ENCODE data around the gene FEZ2.

The FEZ2 gene

GRCh38 chr2:36567711-36568408 lies 30.1 kb downstream of the FEZ2 start:
- Histone ChIP-seq H3K27me3 (ENCODE audit: control insufficient read depth, insufficient read depth, low read length) (no peaks in the 10 kb centered on the region), H3K9ac (no peak overlapping the region), H2AFZ (no peak overlapping the region), H3K9me3 (ENCODE audit: control insufficient read depth, low read length) (no peaks in the 10 kb centered on the region), H3K4me3 (ENCODE audit: low read depth, low read length) (no peak overlapping the region), H3K36me3 (ENCODE audit: control insufficient read depth, insufficient read depth, low read length) (no peaks in the 10 kb centered on the region), H3K4me2 (ENCODE audit: low read length) (no peak overlapping the region), H3K27ac (no peak overlapping the region), H3K4me1 (no peaks in the 10 kb centered on the region), H3K79me2 (no peaks in the 10 kb centered on the region)
- TF ChIP-seq CTCF (IDR thresholded peaks at IDR 0.05) = no peak

- H3K27me3 ChIP-seq (ENCODE audit: control insufficient read depth, insufficient read depth, low read length) = no peaks in the 10 kb centered on the region
- TF ChIP-seq CTCF (IDR thresholded peaks at IDR 0.05) = no peak
- H3K36me3 ChIP-seq (ENCODE audit: control insufficient read depth, insufficient read depth, low read length) = no peaks in the 10 kb centered on the region
- no peaks in the 10 kb centered on the region for H3K4me1 ChIP-seq
- H3K9ac ChIP-seq = no peak overlapping the region
- no peak overlapping the region for H2AFZ ChIP-seq
- H3K27ac ChIP-seq = no peak overlapping the region
- H3K4me2 ChIP-seq (ENCODE audit: low read length) = no peak overlapping the region
- no peaks in the 10 kb centered on the region for H3K79me2 ChIP-seq
- no peaks in the 10 kb centered on the region for H3K9me3 ChIP-seq (ENCODE audit: control insufficient read depth, low read length)
- H3K4me3 ChIP-seq (ENCODE audit: low read depth, low read length) = no peak overlapping the region
These were observed 31.1 kb downstream of the FEZ2 start for GRCh38 chr2:36566887-36567286.

GRCh38 chr2:36565712-36566111 lies 32.3 kb downstream of the FEZ2 start:
- Histone ChIP-seq H3K79me2 (no peaks in the 10 kb centered on the region), H3K4me1 (no peaks in the 10 kb centered on the region), H3K4me3 (ENCODE audit: low read depth, low read length) (no peak overlapping the region), H3K27me3 (ENCODE audit: control insufficient read depth, insufficient read depth, low read length) (no peaks in the 10 kb centered on the region), H3K9me3 (ENCODE audit: control insufficient read depth, low read length) (no peaks in the 10 kb centered on the region), H3K36me3 (ENCODE audit: control insufficient read depth, insufficient read depth, low read length) (no peaks in the 10 kb centered on the region), H2AFZ (no peak overlapping the region), H3K27ac (no peak overlapping the region), H3K4me2 (ENCODE audit: low read length) (no peak overlapping the region), H3K9ac (no peak overlapping the region)
- TF ChIP-seq CTCF (IDR thresholded peaks at IDR 0.05) = no peak

- no peaks in the 10 kb centered on the region for H3K27me3 ChIP-seq (ENCODE audit: control insufficient read depth, insufficient read depth, low read length)
- no peak for TF ChIP-seq CTCF (IDR thresholded peaks at IDR 0.05)
- H3K4me1 ChIP-seq = no peaks in the 10 kb centered on the region
- no peak overlapping the region for H3K9ac ChIP-seq
- no peaks in the 10 kb centered on the region for H3K9me3 ChIP-seq (ENCODE audit: control insufficient read depth, low read length)
- H2AFZ ChIP-seq = no peak overlapping the region
- no peaks in the 10 kb centered on the region for H3K36me3 ChIP-seq (ENCODE audit: control insufficient read depth, insufficient read depth, low read length)
- no peak overlapping the region for H3K4me2 ChIP-seq (ENCODE audit: low read length)
- H3K27ac ChIP-seq = no peak overlapping the region
- H3K79me2 ChIP-seq = no peaks in the 10 kb centered on the region
- H3K4me3 ChIP-seq (ENCODE audit: low read depth, low read length) = no peak overlapping the region
These were observed 33.5 kb downstream of the FEZ2 start for GRCh38 chr2:36564377-36564930.

Data from parathyroid adenoma (tissue), 2 donors.